H9 (cell line): Measurements from ENCODE around the gene DOCK2. TPM values are rescaled to one million over a fixed set of nuclear protein-coding genes. Genes with fewer than 3 reads are reported as not detected.

Source experiments
- DNase-seq: peaks from one replicate; pipeline ENCODE4 v3.0.0-alpha.2; 2017
- H2AFZ ChIP-seq: one replicate; pipeline ENCODE4 v1.6.1; 2013; ENCODE audit warnings: mild to moderate bottlenecking, low read length, control low read depth, moderate library complexity
- H2AK5ac ChIP-seq: 2 replicates; pipeline ENCODE4 v1.6.1; 2013; ENCODE audit warnings: low read length, control low read depth, mixed read lengths; ENCODE audit not compliant: insufficient read length
- H2BK120ac ChIP-seq: one replicate; pipeline ENCODE4 v1.6.1; 2013; ENCODE audit warnings: low read depth, mild to moderate bottlenecking, low read length, control low read depth, inconsistent platforms; ENCODE audit not compliant: poor library complexity, severe bottlenecking
- H2BK12ac ChIP-seq: 2 replicates; pipeline ENCODE4 v1.6.1; 2013; ENCODE audit warnings: low read length, control low read depth, mixed read lengths, low read depth; ENCODE audit not compliant: insufficient read length
- H2BK15ac ChIP-seq: 2 replicates; pipeline ENCODE4 v1.6.1; 2013; ENCODE audit warnings: low read depth, low read length, control low read depth
- H2BK20ac ChIP-seq: one replicate; pipeline ENCODE4 v1.6.1; 2013; ENCODE audit warnings: low read depth, mild to moderate bottlenecking, low read length, control low read depth, inconsistent platforms; ENCODE audit not compliant: poor library complexity, severe bottlenecking
- H2BK5ac ChIP-seq: 2 replicates; pipeline ENCODE4 v1.6.1; 2013; ENCODE audit warnings: low read length, control low read depth, mixed read lengths; ENCODE audit not compliant: insufficient read length
- H3K14ac ChIP-seq: 2 replicates; pipeline ENCODE4 v1.6.1; 2013; ENCODE audit warnings: low read length, control low read depth; ENCODE audit not compliant: insufficient read depth
- H3K18ac ChIP-seq: 2 replicates; pipeline ENCODE4 v1.6.1; 2013; ENCODE audit warnings: low read depth, mild to moderate bottlenecking, mixed read lengths, low read length, control low read depth; ENCODE audit not compliant: insufficient read length
- H3K23ac ChIP-seq: 2 replicates; pipeline ENCODE4 v1.6.1; 2013; ENCODE audit warnings: low read length, control low read depth, mixed read lengths, low read depth; ENCODE audit not compliant: insufficient read length
- H3K23me2 ChIP-seq: 2 replicates; pipeline ENCODE4 v1.6.1; 2013; ENCODE audit warnings: low read depth, mild to moderate bottlenecking, mixed read lengths, low read length, control low read depth; ENCODE audit not compliant: insufficient read length, poor library complexity, severe bottlenecking
- H3K27ac ChIP-seq: 2 replicates; pipeline ENCODE4 v1.5.1; 2013; ENCODE audit warnings: low read length, control low read depth, mixed read lengths, low read depth; ENCODE audit not compliant: insufficient read length
- H3K27me3 ChIP-seq: 2 replicates; pipeline ENCODE4 v1.6.1; 2013; ENCODE audit warnings: low read length, control low read depth, inconsistent platforms; ENCODE audit not compliant: insufficient read depth
- H3K4ac ChIP-seq: 2 replicates; pipeline ENCODE4 v1.6.1; 2013; ENCODE audit warnings: low read depth, mild to moderate bottlenecking, control low read depth, inconsistent platforms, low read length, moderate library complexity
- H3K4me1 ChIP-seq: 2 replicates; pipeline ENCODE4 v1.6.1; 2013; ENCODE audit warnings: low read length, control low read depth, inconsistent platforms; ENCODE audit not compliant: insufficient read depth
- H3K4me2 ChIP-seq: 2 replicates; pipeline ENCODE4 v1.6.1; 2013; ENCODE audit warnings: low read length, control low read depth, mixed read lengths; ENCODE audit not compliant: insufficient read length, insufficient read depth
- H3K56ac ChIP-seq: 2 replicates; pipeline ENCODE4 v1.6.1; 2013; ENCODE audit warnings: low read depth, mild to moderate bottlenecking, mixed read lengths, low read length, control low read depth; ENCODE audit not compliant: insufficient read length
- H3K79me1 ChIP-seq: 2 replicates; pipeline ENCODE4 v1.6.1; 2013; ENCODE audit warnings: low read depth, mild to moderate bottlenecking, moderate library complexity, low read length, control low read depth, inconsistent platforms; ENCODE audit not compliant: insufficient read depth, poor library complexity, severe bottlenecking
- H3K79me2 ChIP-seq: 2 replicates; pipeline ENCODE4 v1.6.1; 2013; ENCODE audit warnings: low read length, control low read depth, inconsistent platforms; ENCODE audit not compliant: insufficient read depth
- H3K9ac ChIP-seq: 2 replicates; pipeline ENCODE4 v1.6.1; 2013; ENCODE audit warnings: low read length, control low read depth, mixed read lengths; ENCODE audit not compliant: insufficient read length; ENCODE audit errors: extremely low read depth
- H3K9me3 ChIP-seq: one replicate; pipeline ENCODE4 v1.6.1; 2013; ENCODE audit warnings: low read depth, low read length, inconsistent platforms; ENCODE audit not compliant: control insufficient read depth
- H3T11ph ChIP-seq: one replicate; pipeline ENCODE4 v1.6.1; 2013; ENCODE audit warnings: mild to moderate bottlenecking, low read length, control low read depth, inconsistent platforms
- H4K20me1 ChIP-seq: one replicate; pipeline ENCODE4 v1.6.1; 2013; ENCODE audit not compliant: control insufficient read depth, insufficient read length, insufficient read depth
- H4K5ac ChIP-seq: 2 replicates; pipeline ENCODE4 v1.6.1; 2013; ENCODE audit warnings: low read depth, mild to moderate bottlenecking, mixed read lengths, low read length, control low read depth; ENCODE audit not compliant: insufficient read length
- H4K8ac ChIP-seq: replicated peaks from 2 replicates; pipeline ENCODE4 v1.6.1; 2013; ENCODE audit warnings: low read length, control low read depth, mixed read lengths, low read depth; ENCODE audit not compliant: insufficient read length
- H4K91ac ChIP-seq: 2 replicates; pipeline ENCODE4 v1.6.1; 2013; ENCODE audit warnings: low read depth, mild to moderate bottlenecking, moderate library complexity, mixed read lengths, low read length, control low read depth; ENCODE audit not compliant: insufficient read length
- H3K27ac Mint-ChIP-seq, 3 experiments: 2 replicates in 2 of 3; 3 replicates in 1 of 3; pipeline ENCODE4 v1.8.0; 2020 to 2021; ENCODE audit warnings: mixed read lengths in 3 of 3, mild to moderate bottlenecking in 1 of 3, moderate library complexity in 1 of 3
- H3K27me3 Mint-ChIP-seq: 2 replicates; pipeline ENCODE4 v1.8.0; 2021; ENCODE audit warnings: low read depth, mild to moderate bottlenecking, moderate library complexity, mixed read lengths
- H3K36me3 Mint-ChIP-seq, 3 experiments: 2 replicates in 2 of 3; 3 replicates in 1 of 3; pipeline ENCODE4 v1.8.0; 2020 to 2021; ENCODE audit warnings: low read depth in 3 of 3, mixed read lengths in 3 of 3; ENCODE audit not compliant: insufficient read depth in 1 of 3
- H3K4me1 Mint-ChIP-seq, 2 experiments: 2 replicates each; pipeline ENCODE4 v1.8.0; 2020; ENCODE audit warnings: mixed read lengths in 2 of 2
- H3K4me3 Mint-ChIP-seq, 2 experiments: 2 replicates in 1 of 2; 3 replicates in 1 of 2; pipeline ENCODE4 v1.8.0; 2020 to 2021; ENCODE audit warnings: mild to moderate bottlenecking in 2 of 2, mixed read lengths in 2 of 2, moderate library complexity in 1 of 2
- H3K9me3 Mint-ChIP-seq, 2 experiments: 2 replicates in 1 of 2; 3 replicates in 1 of 2; pipeline ENCODE4 v1.8.0; 2020; ENCODE audit warnings: mild to moderate bottlenecking in 2 of 2, mixed read lengths in 2 of 2, moderate library complexity in 1 of 2
- WGBS: extraction: QIAGEN DNeasy Blood & Tissue Kit; methylation state at CpG from one replicate; pipeline ENCODE4 v1.1.7; 2013; ENCODE audit warnings: missing lambda C conversion rate, low lambda C conversion rate, mixed read lengths; ENCODE audit not compliant: insufficient read length; ENCODE audit errors: extremely low coverage; 5-methylcytosine and 5-hydroxymethylcytosine counted together
- total RNA-seq: library from RNA; stranded (reverse); gene quantifications from 2 replicates; pipeline ENCODE4 v1.2.1, GENCODE V29; 2021
- TF ChIP-seq, protein P1 (sequence below): fragments of 200-600 bp; sonication (generic); conservative IDR thresholded peaks from 3 replicates; pipeline ENCODE4 v1.8.0; 2021; ENCODE audit warnings: antibody characterized with exemption, mild to moderate bottlenecking

DOCK2 gene
- total RNA-seq, 1 experiment from 2014 or later, result 7.8 TPM

DNA sequence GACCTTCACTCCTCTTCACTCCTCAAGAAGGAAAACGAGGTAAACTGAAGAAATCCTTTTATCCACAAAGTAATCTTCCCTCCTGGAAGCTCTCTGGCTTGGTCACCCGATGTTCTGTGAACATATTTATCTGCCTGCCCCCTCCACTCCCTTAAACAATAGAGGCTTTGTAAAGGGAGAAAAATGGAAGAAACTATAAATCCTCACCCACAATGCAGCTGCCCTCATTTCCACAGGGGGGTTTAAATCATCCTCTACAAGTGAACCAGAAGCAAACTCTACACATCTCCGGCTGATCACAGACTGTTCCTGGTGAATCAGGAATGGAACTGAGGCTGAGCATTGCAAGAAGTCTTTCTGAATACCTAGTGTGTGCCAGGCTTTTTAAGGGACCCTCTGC lies 336.0 kb downstream of the DOCK2 start:
- no peak overlapping the region for H3K14ac ChIP-seq

More for the DNA sequence above, 336.0 kb downstream of the DOCK2 start:
- Mint-ChIP-seq H3K27me3 (peaks cover 24% of the 10 kb centered on the region), H3K4me3 (no peak overlapping the region), H3K27ac (no peak overlapping the region), H3K4me1 (peaks cover 26 to 30% of the 10 kb centered on the region in 2 experiments), H3K9me3 (no peaks in the 10 kb centered on the region), H3K36me3 (no peaks in the 10 kb centered on the region)
- no peaks in the 10 kb centered on the region for H4K20me1 ChIP-seq
- no peak overlapping the region for H2AFZ ChIP-seq
- H3K56ac ChIP-seq, result no peak overlapping the region
- H3K27ac ChIP-seq, result no peak overlapping the region
- H2AK5ac ChIP-seq, result no peak overlapping the region
- no peak overlapping the region for H2BK12ac ChIP-seq
- no peak overlapping the region for H4K91ac ChIP-seq
- no peak overlapping the region for H3K9ac ChIP-seq
- H3K9me3 ChIP-seq, result no peaks in the 10 kb centered on the region
- H3K18ac ChIP-seq, result no peak overlapping the region
- no peak overlapping the region for H2BK20ac ChIP-seq
- peaks cover 12% of the 10 kb centered on the region; the same call in 1 of the 2 replicates for H3K4me1 ChIP-seq
- H2BK15ac ChIP-seq, result no peak overlapping the region
- H3K23me2 ChIP-seq, result no peaks in the 10 kb centered on the region
- no peaks in the 10 kb centered on the region for H3K79me2 ChIP-seq
- H2BK120ac ChIP-seq, result no peak overlapping the region
- DNase-seq, result no peak
- no peak overlapping the region for H4K5ac ChIP-seq
- no peak overlapping the region for H3T11ph ChIP-seq
- no peak overlapping the region for H2BK5ac ChIP-seq
- no peak overlapping the region for H3K4me2 ChIP-seq
- no peak overlapping the region for H3K4ac ChIP-seq
- no peak overlapping the region for H3K23ac ChIP-seq
- WGBS, result no CpG with 5 or more reads among the region's 3 CpGs
- no peaks in the 10 kb centered on the region for H3K79me1 ChIP-seq
- TF ChIP-seq, protein P1, sequence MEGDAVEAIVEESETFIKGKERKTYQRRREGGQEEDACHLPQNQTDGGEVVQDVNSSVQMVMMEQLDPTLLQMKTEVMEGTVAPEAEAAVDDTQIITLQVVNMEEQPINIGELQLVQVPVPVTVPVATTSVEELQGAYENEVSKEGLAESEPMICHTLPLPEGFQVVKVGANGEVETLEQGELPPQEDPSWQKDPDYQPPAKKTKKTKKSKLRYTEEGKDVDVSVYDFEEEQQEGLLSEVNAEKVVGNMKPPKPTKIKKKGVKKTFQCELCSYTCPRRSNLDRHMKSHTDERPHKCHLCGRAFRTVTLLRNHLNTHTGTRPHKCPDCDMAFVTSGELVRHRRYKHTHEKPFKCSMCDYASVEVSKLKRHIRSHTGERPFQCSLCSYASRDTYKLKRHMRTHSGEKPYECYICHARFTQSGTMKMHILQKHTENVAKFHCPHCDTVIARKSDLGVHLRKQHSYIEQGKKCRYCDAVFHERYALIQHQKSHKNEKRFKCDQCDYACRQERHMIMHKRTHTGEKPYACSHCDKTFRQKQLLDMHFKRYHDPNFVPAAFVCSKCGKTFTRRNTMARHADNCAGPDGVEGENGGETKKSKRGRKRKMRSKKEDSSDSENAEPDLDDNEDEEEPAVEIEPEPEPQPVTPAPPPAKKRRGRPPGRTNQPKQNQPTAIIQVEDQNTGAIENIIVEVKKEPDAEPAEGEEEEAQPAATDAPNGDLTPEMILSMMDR, result no peak
- H4K8ac ChIP-seq, result no peak overlapping the region
- no peaks in the 10 kb centered on the region for H3K27me3 ChIP-seq
